Iris pigment epithelial cell (primary cell): ENCODE measurements around the gene POU5F1.
"Not testable (repeated sequence)": the region's sequence is repeated elsewhere in the genome, so short reads cannot be mapped to it uniquely, and the experiment has no call there.

Experiments used
- DNase-seq: peaks from one replicate; pipeline ENCODE4 v3.0.0-alpha.2; 2011; ENCODE audit warnings: low read depth

Gene POU5F1

GRCh38 chr6:31165064-31165832 is 5.2 kb downstream of the POU5F1 start:
- DNase-seq, result not testable (repeated sequence)

DNA sequence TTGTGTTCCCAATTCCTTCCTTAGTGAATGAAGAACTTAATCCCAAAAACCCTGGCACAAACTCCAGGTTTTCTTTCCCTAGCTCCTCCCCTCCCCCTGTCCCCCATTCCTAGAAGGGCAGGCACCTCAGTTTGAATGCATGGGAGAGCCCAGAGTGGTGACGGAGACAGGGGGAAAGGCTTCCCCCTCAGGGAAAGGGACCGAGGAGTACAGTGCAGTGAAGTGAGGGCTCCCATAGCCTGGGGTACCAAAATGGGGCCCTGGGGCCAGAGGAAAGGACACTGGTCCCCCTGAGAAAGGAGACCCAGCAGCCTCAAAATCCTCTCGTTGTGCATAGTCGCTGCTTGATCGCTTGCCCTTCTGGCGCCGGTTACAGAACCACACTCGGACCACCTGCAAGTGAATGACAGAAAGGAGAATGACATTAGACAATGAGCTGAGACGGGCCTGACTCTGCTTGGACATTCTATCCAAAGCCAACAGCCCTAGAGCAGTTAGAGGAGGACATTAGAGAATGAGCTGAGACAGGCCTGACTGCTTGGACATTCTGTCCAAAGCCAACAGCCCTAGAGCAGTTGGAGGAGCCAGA is 5.9 kb downstream of the POU5F1 start:
- DNase-seq, result not testable (repeated sequence)

DNA sequence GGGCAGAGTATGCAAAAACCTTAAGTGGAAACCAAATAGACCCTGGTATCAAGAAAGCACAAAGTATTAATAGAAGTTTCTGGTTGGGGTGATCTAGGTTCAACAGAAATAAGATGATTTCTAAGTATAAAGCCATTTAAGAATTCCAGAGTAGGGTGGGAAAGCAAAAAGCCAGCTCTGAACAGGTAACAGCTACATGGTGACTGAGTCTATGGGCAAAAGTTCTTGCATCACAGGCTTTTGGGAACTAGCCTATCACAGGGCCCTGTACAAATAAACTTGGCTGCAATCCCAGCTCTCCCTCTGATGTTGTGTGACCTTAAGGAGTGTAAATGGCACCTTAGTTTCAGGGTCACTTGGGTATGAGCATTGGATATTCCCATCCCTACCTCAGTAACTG is 6.6 kb downstream of the POU5F1 start:
- DNase-seq, result peak; percentile 28

- DNase-seq, result no peak
Observed at GRCh38 chr6:31162463-31163165, 7.9 kb downstream of the POU5F1 start.

GRCh38 chr6:31161216-31162126 is 9.0 kb downstream of the POU5F1 start:
- no peak for DNase-seq

DNA sequence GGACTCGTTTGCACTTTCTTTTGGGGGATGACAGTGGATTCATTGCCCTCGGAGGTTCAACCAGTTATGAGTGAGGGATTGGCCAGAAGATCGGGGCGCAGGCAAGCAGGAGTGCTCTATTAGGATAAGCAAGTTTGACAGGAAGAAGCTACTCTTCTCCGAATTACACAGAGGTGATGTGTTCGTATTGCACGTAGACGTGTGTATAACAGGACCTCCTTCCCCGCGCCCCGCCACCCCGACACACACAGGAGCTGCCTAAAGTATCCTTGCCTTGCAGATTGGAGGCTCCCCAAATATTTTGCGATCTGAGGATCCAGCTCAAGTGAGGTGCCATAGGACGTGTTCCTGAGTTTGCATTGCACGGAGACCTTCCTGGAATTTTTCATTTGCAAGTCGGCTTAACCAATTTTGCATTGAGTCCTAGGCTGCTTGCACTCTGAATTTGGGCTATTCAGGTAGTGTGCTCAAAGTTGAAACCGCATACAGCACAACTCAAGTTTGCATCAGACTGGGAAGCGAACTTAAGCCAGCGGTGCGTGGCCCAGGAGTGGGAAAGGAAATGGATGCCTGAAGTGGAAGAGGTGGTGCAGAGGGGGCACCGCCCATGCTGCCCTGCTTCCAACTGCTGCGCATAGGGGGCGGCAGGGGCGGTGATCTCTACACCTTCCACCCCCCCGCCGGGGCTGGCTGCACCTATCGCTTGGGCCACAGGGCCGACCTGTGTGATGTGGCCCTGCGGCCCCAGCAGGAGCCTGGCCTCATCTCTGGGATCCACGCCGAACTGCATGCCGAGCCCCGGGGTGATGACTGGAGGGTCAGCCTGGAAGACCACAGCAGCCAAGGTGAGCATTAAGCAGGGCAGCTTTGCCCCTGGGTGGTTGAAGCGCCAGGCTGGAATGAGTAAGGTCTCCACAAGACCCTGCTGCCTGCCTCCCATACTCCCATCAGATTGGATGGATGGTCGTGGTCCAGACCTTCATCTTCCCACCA is 11.3 kb downstream of the POU5F1 start:
- DNase-seq, result peak; percentile 31

DNA sequence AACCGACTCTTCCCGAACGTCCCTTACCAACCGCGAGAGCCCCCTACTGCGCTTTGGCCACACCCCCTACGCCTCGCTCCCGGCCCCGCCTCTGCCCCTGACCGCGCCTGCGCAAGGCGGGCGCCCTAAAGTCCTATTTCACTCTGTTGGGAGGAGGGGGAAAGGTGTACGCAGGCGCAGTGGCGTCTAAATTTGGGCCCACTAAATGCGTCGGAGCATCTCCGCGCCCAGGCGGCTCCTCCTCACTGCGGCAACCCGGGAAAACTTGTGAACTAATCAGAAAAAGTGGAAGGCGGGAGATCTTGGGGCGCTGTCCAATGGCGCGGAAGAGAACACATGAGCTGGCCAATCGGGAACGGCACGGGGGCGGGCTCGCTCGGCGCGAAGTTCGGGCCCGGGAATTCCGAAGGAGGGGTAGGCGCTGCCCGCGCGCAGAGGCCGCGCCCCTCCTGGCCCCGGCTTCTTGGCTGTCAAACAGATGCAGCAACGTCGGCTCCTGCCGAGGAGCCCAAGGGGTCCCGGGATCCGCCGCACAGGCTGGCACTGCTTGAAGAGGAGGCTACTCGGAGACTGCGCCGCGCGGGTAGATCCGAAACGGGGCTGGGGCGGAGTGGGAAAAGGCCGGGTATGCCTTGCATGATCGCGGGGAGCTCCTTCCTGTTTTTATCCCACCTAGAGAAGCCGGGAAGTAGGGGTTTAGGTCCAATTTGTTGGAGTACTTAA is 12.2 kb downstream of the POU5F1 start, which contains the start of gene TCF19:
TSS of gene TCF19 (plus strand) at position 450 of the 723 bp plus-strand sequence. CDS start 881 bp downstream, outside the sequence.
- DNase-seq, result peak; percentile 99

DNA sequence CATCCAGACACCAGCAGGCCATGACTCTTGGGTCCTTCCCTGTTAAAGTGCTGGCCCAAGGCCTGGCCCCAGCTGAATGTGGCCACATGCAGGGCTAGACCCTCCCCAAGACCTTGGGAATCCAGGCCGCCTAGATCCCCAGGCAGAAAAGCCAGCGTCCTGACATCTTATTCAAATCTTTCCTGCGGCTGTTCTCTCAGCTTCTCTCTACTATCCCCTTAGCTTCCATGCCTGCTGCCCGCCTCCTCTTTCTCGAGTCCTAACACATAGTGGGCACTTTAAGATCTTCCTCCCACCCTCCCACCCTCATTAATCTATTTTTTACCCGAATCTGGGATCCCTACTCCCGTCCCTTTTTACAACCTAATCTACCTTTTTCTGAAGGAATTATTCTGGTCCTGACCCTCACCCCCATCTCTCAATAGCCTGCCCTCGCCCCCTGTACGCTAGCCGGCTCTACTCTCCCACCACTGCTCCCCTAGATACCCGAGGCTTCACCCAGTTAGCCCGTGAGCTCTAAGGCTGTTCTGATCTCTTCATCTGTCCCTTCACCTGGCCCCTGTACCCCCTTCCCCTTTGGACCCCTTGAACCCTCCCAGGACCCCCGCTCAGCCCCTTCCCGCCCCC is 12.9 kb downstream of the POU5F1 start, which contains the start of gene CCHCR1:
TSS of gene CCHCR1 (minus strand) at position 290 of the 627 bp plus-strand sequence. CDS start at position 88, 202 bp downstream.
- DNase-seq, result no peak

GRCh38 chr6:31156641-31157040 is 13.8 kb downstream of the POU5F1 start:
- DNase-seq, result no peak

DNA sequence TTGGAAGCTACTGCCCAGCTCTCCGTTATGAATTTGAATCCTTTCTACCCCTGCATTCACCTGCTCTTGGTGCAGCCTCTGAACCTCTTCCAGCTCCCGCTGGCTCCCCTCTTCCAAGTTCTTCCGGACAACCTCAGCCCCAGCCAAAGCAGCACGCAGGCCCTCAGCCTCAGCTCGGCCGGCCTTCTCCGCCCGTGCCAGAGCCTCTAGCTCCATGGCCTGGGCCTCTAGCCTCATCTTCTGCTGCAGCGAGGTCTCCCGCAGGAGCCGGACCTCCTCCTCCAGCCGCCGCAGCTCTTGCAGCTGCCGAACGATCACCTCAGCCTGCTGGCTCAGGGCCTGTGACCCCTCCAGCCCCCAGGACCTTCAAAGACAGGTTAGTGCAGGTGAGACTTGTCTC is 16.0 kb downstream of the POU5F1 start:
- no peak for DNase-seq

- no peak for DNase-seq
Observed at GRCh38 chr6:31152781-31153180, 17.7 kb downstream of the POU5F1 start.

DNA sequence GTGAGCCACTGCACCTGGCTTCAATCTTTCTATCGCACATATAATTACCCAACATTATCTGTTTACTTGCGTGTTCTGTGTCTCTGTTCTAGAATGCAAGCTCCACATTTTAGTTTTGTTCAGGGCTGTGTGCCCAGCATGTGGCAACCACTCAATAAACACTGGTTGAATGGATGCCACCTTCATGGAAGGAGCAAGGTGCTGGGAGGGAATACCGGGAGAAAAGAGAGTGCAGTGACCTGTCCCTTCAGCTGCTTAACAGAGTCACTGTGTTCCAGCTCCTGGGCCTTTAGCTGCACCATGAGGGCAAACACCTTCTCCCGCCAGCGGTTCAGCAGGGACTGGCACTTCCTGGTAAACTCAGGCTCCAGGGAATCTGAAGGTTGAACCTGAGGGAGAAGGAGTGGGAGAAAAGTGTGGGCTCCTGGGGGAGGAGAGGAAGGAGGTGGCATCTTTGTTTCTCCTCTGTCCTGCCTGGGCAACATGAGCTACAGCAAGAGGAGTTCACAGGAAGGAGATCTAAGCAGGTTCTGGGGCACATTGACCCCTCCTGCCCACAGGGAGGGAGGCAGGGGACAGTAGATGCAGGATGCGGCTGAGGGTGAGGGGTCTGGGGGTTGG is 20.5 kb downstream of the POU5F1 start:
- DNase-seq, result no peak

GRCh38 chr6:31145386-31145785 is 25.1 kb downstream of the POU5F1 start:
- no peak for DNase-seq

DNA sequence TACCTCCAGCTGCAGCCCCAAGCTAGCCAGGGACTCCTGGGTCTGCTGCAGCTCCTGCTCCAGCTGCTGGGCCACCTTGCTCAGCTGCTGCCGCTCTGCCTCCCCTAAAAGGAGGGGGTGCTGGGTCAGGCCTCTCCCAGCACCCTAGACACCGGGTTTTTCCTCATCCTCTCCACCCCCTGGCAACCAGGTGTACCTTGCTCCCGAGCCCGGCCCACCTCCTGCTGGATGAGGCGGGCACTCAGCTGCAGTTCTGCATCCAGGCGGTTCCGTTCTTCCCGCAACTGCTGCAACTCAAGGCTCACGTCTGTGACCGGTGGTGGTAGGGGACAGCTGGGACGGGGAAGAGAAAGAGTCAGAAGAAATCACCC is 25.5 kb downstream of the POU5F1 start:
- DNase-seq, result no peak

DNA sequence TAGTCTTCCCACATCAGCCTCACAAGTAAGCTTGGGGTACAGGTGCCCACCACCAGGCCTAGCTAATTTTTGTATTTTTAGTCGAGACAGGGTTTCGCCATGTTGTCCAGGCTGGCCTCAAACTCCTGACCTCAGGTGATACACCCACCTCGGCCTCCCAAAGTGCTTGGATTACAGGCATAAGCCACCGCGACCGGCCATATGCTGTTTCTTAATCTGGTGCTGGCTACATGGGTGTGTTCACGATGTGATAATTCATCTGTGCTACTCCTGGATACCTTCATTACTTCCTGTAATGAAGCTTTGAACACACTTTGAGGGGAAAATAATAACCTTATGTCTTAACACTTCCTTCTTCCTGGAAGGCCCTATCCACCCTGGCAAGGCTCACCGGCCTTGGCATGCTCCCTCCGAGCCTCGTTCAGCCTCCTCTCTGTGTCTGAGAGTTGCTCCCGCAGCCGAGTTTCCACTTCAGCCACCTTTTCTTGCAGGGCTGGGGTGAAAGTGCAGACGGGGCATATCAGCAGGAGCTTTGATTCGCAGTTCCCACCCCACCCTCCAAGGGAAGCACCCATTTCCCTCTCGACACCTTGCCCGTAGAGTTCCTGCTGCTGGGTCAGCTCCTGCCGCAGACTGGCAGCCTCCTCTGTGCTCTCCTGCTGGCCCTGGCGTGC is 26.0 kb downstream of the POU5F1 start:
- DNase-seq, result no peak

DNA sequence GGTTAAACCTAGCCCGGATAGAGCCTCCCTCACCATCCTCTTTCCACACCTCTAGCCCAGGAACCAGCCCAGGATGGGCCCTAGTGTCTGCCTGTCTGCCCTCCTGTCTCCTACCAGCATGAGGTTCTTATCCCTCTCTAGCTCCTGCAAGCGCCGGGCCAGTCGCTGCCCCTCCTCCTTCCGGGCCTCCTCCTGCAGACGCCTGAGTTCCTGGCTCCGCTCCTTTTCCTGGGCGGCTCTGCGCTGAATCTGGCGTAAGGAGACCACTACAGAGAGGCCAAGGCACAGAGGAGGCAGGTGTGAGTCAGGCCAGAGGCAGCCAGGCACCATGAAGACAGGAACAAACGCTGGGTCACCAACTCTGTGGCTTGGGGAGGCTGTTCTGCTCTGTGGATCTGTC is 27.3 kb downstream of the POU5F1 start:
- DNase-seq, result peak; percentile 93

DNA sequence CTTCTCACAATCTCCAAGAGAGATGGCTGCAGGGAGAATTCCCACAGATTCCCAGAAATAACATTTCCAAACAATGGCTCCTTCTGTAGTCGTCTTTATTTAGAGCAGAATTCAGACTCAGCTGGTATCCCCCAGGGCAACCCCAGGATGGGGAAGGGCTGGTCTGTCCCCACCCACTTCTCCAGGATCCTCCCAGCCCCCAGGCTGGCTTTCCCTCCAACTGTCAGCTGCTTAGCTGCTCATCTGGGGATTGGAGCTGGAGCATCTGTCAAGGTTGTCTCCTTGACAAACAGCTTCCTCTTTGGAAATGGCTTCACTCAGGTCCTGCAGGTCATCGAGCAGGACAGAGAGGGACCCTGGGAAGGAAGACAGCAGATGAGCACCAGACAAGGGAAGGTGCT is 28.1 kb downstream of the POU5F1 start:
- no peak for DNase-seq

DNA sequence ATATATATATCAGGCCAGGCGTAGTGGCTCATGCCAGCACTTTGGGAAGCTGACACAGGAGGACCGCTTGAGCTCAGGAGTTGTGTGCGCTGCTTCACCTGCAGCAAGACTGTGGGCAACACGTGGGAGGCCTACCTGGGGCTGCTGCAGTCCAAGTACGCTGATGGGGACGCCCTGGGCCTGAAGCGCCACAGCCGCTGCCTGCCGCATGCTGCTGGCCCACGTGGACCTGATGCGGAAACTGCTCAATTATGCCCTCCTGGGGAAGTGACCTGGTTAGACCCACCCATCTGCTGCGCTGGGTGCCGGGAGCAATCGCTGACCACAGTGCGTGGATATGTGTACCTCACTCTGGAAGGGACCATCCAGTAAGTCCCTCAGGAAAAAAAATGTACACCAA is 29.8 kb downstream of the POU5F1 start:
- DNase-seq, result no peak
